Measurements from ENCODE around the gene RGL2. TPM values are rescaled to one million over a fixed set of nuclear protein-coding genes. Genes with fewer than 3 reads are reported as not detected.
A peak's percentile ranks its signal among the peaks of the same experiment; 100 is the strongest.

Gene RGL2
- total RNA-seq, 1 donor from 2014 or later: 63.9 TPM

GRCh38 chr6:33249732-33250630 is 48.8 kb downstream of the RGL2 start:
- H3K9me3 ChIP-seq: no peaks in the 10 kb centered on the region
- peak in 1 of 2 donors; percentile 62 for DNase-seq (ENCODE audit: low spot score in 2 of 2)
- peaks cover 4 to 23% of the 10 kb centered on the region in 2 donors for H3K4me1 ChIP-seq
- no peak for TF ChIP-seq CTCF (IDR thresholded peaks at IDR 0.05)
- H3K27ac ChIP-seq: peak overlapping the region; percentile 93 to 94
- intact Hi-C loops (cut with DNase I): loop anchor here (1.0 to 5.0 kb wide), 7 partner anchors 21 to 408 kb away; partner anchors contain the start of genes PSMB8, RING1, RXRB and SLC39A7
- H3K4me3 ChIP-seq: peak overlapping the region; percentile 69
- H3K27me3 ChIP-seq: no peaks in the 10 kb centered on the region
- peaks cover 0 to 7% of the 10 kb centered on the region in 2 donors for H3K36me3 ChIP-seq

GRCh38 chr6:33248932-33249731 is 49.6 kb downstream of the RGL2 start:
- Histone ChIP-seq H3K4me3 (peak overlapping the region; percentile 69), H3K4me1 (peaks cover 4 to 23% of the 10 kb centered on the region in 2 donors), H3K27ac (peak overlapping the region; percentile 93 to 94), H3K27me3 (no peaks in the 10 kb centered on the region), H3K36me3 (peaks cover 0 to 7% of the 10 kb centered on the region in 2 donors), H3K9me3 (no peaks in the 10 kb centered on the region)
- peak; percentile 97 to 99 for DNase-seq (ENCODE audit: low spot score in 2 of 2)
- no peak for TF ChIP-seq CTCF (IDR thresholded peaks at IDR 0.05)
- intact Hi-C loops (cut with DNase I): loop anchor here (1.0 to 5.0 kb wide), 9 partner anchors 22 to 407 kb away; partner anchors contain the start of genes PSMB8, RING1, RXRB and SLC39A7

- no peaks in the 10 kb centered on the region for H3K27me3 ChIP-seq
- H3K27ac ChIP-seq: peak overlapping the region; percentile 90 to 93
- peak overlapping the region; percentile 69 for H3K4me3 ChIP-seq
- no peak for TF ChIP-seq CTCF (IDR thresholded peaks at IDR 0.05)
- no peak for DNase-seq (ENCODE audit: low spot score in 2 of 2)
- H3K9me3 ChIP-seq: no peaks in the 10 kb centered on the region
- peaks cover 0 to 7% of the 10 kb centered on the region in 2 donors for H3K36me3 ChIP-seq
- intact Hi-C loops (cut with DNase I): loop anchor here (1.0 to 5.0 kb wide), 6 partner anchors 87 to 406 kb away; partner anchors contain the start of gene PSMB8
- H3K4me1 ChIP-seq: peaks cover 4 to 23% of the 10 kb centered on the region in 2 donors
Measured at GRCh38 chr6:33248643-33248931, 50.2 kb downstream of the RGL2 start.

GRCh38 chr6:33247977-33248642 is 50.6 kb downstream of the RGL2 start:
- peak overlapping the region; percentile 69 for H3K4me3 ChIP-seq
- peaks cover 0 to 7% of the 10 kb centered on the region in 2 donors for H3K36me3 ChIP-seq
- DNase-seq (ENCODE audit: low spot score in 2 of 2): peak; percentile 59 to 93
- peak overlapping the region; percentile 90 to 93 for H3K27ac ChIP-seq
- no peaks in the 10 kb centered on the region for H3K27me3 ChIP-seq
- no peaks in the 10 kb centered on the region for H3K9me3 ChIP-seq
- H3K4me1 ChIP-seq: peaks cover 4 to 23% of the 10 kb centered on the region in 2 donors
- peak; percentile 93 to 99 (median 95) for TF ChIP-seq CTCF (IDR thresholded peaks at IDR 0.05)
- intact Hi-C loops (cut with DNase I): loop anchor here (1.0 to 5.0 kb wide), 6 partner anchors 87 to 406 kb away; partner anchors contain the start of gene PSMB8

GRCh38 chr6:33243476-33243875 is 55.3 kb downstream of the RGL2 start:
- Histone ChIP-seq H3K9me3 (no peaks in the 10 kb centered on the region), H3K4me3 (no peak overlapping the region), H3K36me3 (no peaks in the 10 kb centered on the region), H3K27ac (no peak overlapping the region), H3K4me1 (peaks cover 0 to 5% of the 10 kb centered on the region in 2 donors), H3K27me3 (no peaks in the 10 kb centered on the region)
- DNase-seq (ENCODE audit: low spot score in 2 of 2): no peak
- intact Hi-C loops (cut with DNase I): no loop called here
- no peak for TF ChIP-seq CTCF (IDR thresholded peaks at IDR 0.05)
